Measurements from ENCODE around the gene TFIP11. TPM values are rescaled to one million over a fixed set of nuclear protein-coding genes. Genes with fewer than 3 reads are reported as not detected.
A peak's percentile ranks its signal among the peaks of the same experiment; 100 is the strongest.

The TFIP11 gene
- total and polyA plus RNA-seq, 9 of the 15 experiments (the other 6 are each of a cell fraction or from before 2014, with no cell fraction given), result 11.5 to 38.1 (median 25.2) TPM

DNA sequence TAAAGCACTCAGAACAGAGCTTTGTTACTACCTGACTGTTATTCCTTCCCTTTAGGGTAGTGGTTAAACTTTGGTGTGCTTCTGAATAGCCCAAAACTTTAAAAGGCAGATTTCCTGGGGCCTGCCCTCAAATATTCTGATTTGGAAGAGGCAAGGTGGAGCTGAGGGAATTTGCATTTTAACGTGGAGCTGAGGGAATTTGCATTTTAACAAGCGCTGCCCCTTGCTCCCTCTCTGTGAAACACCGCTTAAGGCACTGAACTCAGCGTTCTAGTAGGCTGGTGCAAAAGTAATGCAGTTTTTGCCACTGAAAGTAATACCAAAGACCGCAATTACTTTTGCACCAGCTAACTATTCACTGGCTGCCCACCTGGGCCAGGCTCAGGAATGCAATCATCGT, 42.7 kb upstream of the TFIP11 start (continued):
- no peak for TF ChIP-seq PHF21A (IDR thresholded peaks at IDR 0.05; ENCODE audit: borderline replicate concordance, low read depth)

DNA sequence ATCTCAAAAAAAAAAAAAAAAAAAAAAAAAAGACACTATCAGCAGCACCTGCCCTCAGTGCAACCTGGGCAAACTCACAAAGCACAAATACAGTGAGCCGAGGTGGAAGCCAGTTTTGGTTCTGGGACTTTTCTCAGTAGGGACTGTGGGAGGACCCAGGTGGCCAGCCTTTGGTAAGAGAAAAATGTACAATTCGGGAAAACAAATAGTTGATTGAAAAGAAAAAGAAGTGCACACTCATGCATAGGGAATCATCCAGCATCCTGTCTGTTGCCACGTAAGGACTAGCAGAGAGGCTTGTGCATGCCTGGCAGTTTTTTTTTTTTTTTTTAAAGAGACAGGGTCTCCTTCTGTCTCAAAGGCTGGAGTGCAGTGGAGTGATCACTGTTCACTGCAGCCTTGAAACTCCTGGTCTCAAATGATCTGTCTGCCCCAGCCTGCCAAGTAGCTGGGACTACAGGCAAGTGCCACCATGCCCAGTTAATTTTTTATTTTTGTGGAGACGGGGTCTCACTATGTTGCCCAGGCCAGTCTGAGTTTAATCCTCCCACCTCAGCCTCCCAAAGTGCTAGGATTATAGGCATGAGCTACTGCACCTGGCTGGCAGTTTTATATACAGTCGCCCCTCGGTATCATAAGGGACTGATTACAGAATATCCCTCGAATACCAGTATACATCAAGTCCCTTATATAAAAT, 40.9 kb upstream of the TFIP11 start:
- Histone ChIP-seq H3K4me1 (replicated peaks in 1 of 2; ENCODE audit: control insufficient read depth in 2 of 2, insufficient read depth in 2 of 2, low read length in 2 of 2) (peaks cover 0 to 8% of the 10 kb centered on the region in 2 experiments; a peak in 2 of 5 replicates), H3K4me3 (no peak overlapping the region), H3K36me3 (ENCODE audit: control insufficient read depth, insufficient read depth, low read length) (peaks cover 60% of the 10 kb centered on the region), H3K9ac (ENCODE audit: insufficient read depth in 1 of 2, low read depth in 2 of 2, low read length in 2 of 2) (no peak overlapping the region), H3K9me3 (replicated peaks; ENCODE audit: control insufficient read depth, insufficient read depth, low read depth, low read length) (no peaks in the 10 kb centered on the region), H2AFZ (ENCODE audit: low read depth, low read length) (no peak overlapping the region), H3K79me2 (ENCODE audit: control insufficient read depth, insufficient read depth, low read length) (peaks cover 90% of the 10 kb centered on the region), H4K20me1 (replicated peaks; ENCODE audit: control insufficient read depth, insufficient read depth, low read length) (peaks cover 30% of the 10 kb centered on the region), H3K27ac (ENCODE audit: extremely low read depth, low read depth, low read length) (no peak overlapping the region), H3K27me3 (ENCODE audit: control insufficient read depth in 2 of 2, insufficient read depth in 2 of 2, low read length in 2 of 2) (no peaks in the 10 kb centered on the region), H3K4me2 (ENCODE audit: insufficient read depth, low read length) (no peak overlapping the region), H3K9me1 (ENCODE audit: control insufficient read depth, insufficient read depth, low read length) (peaks cover 9% of the 10 kb centered on the region)
- intact Hi-C loops (cut with micrococcal nuclease) (no loop called here), in situ Hi-C loops (cut with MboI) (no loop called here)
- no TSS peak for BruUV-seq (replicated peaks)
- POLR2A ChIA-PET, result interaction anchor here (1.3 kb wide), 1 partner anchor 12 kb away, joined by 4 read pairs; no protein-coding TSS in a partner anchor
- ATAC-seq (no peak; the same call in 2 of the 3 replicates), DNase-seq (ENCODE audit: extremely low read depth in 1 of 4, low spot score in 3 of 4) (no peak), FAIRE-seq (no peak)
- TF ChIP-seq ZNF121 (CRISPR knock-in tag; conservative IDR thresholded peaks at IDR 0.05), result peak; percentile 24; the same call in 1 of the 2 replicates
- no peak for TF ChIP-seq ZNF644 (tag; IDR thresholded peaks at IDR 0.05; ENCODE audit: low read depth)
- TF ChIP-seq BRD9 (IDR thresholded peaks at IDR 0.05; ENCODE audit: low read depth, partially characterized antibody), result no peak
- TF ChIP-seq, protein P1, sequence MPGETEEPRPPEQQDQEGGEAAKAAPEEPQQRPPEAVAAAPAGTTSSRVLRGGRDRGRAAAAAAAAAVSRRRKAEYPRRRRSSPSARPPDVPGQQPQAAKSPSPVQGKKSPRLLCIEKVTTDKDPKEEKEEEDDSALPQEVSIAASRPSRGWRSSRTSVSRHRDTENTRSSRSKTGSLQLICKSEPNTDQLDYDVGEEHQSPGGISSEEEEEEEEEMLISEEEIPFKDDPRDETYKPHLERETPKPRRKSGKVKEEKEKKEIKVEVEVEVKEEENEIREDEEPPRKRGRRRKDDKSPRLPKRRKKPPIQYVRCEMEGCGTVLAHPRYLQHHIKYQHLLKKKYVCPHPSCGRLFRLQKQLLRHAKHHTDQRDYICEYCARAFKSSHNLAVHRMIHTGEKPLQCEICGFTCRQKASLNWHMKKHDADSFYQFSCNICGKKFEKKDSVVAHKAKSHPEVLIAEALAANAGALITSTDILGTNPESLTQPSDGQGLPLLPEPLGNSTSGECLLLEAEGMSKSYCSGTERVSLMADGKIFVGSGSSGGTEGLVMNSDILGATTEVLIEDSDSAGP (CRISPR knock-in tag; IDR thresholded peaks at IDR 0.05), result peak; percentile 45; the same call in 1 of the 2 replicates
- TF ChIP-seq BCOR (IDR thresholded peaks at IDR 0.05), result 0 out of 2 replicates have a peak, but pooled peaks have one; percentile 23
- peak; percentile 91 for TF ChIP-seq ZNF384 (IDR thresholded peaks at IDR 0.05; ENCODE audit: low read depth, low read length)
- CTCF ChIA-PET (ENCODE audit: low intra/inter-chr PET ratio), result no interaction called here
- WGBS (ENCODE audit: insufficient coverage, low coverage, missing lambda C conversion rate), result 78% methylated on average over 7 of the region's 7 CpGs
